Liver (tissue), 9 donors: ENCODE data around the gene SHOC1. TPM values are rescaled to one million over a fixed set of nuclear protein-coding genes. Genes with fewer than 3 reads are reported as not detected.
"Not testable (repeated sequence)": the region's sequence is repeated elsewhere in the genome, so short reads cannot be mapped to it uniquely, and the experiment has no call there.

Experiments used
- DNase-seq: peaks from one replicate; pipeline ENCODE4 v3.0.0-alpha.2; 2017; ENCODE audit warnings: low spot score
- H3K27ac ChIP-seq, 2 donors: one replicate each; pipeline ENCODE4 v1.7.0; 2013; ENCODE audit warnings: inconsistent platforms in 2 of 2, low read length in 2 of 2, control low read depth in 1 of 2, low read depth in 1 of 2, mild to moderate bottlenecking in 1 of 2
- H3K27me3 ChIP-seq, 4 donors: one replicate each; pipeline versions ENCODE4 v1.6.1 to v1.7.0; 2013; ENCODE audit warnings: low read length in 3 of 4, inconsistent platforms in 1 of 4, mild to moderate bottlenecking in 1 of 4, moderate library complexity in 1 of 4; ENCODE audit not compliant: control insufficient read depth in 4 of 4, insufficient read depth in 4 of 4
- H3K36me3 ChIP-seq, 4 donors: one replicate each; pipeline versions ENCODE4 v1.6.1 to v1.7.0; 2013; ENCODE audit warnings: low read length in 3 of 4, mild to moderate bottlenecking in 3 of 4, low read depth in 1 of 4, moderate library complexity in 1 of 4; ENCODE audit not compliant: control insufficient read depth in 4 of 4, insufficient read depth in 3 of 4
- H3K4me1 ChIP-seq, 4 donors: one replicate each; pipeline versions ENCODE4 v1.6.1 to v1.7.0; 2013; ENCODE audit warnings: low read length in 3 of 4, mild to moderate bottlenecking in 3 of 4, moderate library complexity in 1 of 4; ENCODE audit not compliant: control insufficient read depth in 4 of 4, insufficient read depth in 4 of 4
- H3K4me3 ChIP-seq, 3 donors: one replicate each; pipeline versions ENCODE4 v1.6.1 to v1.7.0; 2013; ENCODE audit warnings: low read length in 3 of 3, control low read depth in 1 of 3, low read depth in 1 of 3, mild to moderate bottlenecking in 1 of 3
- H3K9ac ChIP-seq, 2 donors: one replicate each; pipeline ENCODE4 v1.7.0; 2013; ENCODE audit warnings: low read length in 2 of 2, mild to moderate bottlenecking in 2 of 2, moderate library complexity in 2 of 2, control low read depth in 1 of 2, low read depth in 1 of 2
- H3K9me3 ChIP-seq, 4 donors: one replicate each; pipeline versions ENCODE4 v1.6.1 to v1.7.0; 2013; ENCODE audit warnings: low read length in 3 of 4; ENCODE audit not compliant: control insufficient read depth in 4 of 4
- FOXA1 ChIP-seq: IDR thresholded peaks from 2 replicates; pipeline ENCODE4 v1.6.1; 2016; ENCODE audit warnings: antibody characterized with exemption
- GABPA ChIP-seq, 2 donors: IDR thresholded peaks in 1 of 2; conservative IDR thresholded peaks in 1 of 2; 2 replicates each; pipeline ENCODE4 v1.6.1; 2016; ENCODE audit warnings: antibody characterized with exemption in 2 of 2, mild to moderate bottlenecking in 1 of 2, moderate library complexity in 1 of 2
- HNF4A ChIP-seq, 2 donors: conservative IDR thresholded peaks; 2 replicates each; pipeline ENCODE4 v1.6.1; 2016; ENCODE audit warnings: antibody characterized with exemption in 2 of 2, mild to moderate bottlenecking in 2 of 2
- HNF4G ChIP-seq: IDR thresholded peaks from 2 replicates; pipeline ENCODE4 v1.6.1; 2016; ENCODE audit warnings: antibody characterized with exemption
- JUND ChIP-seq, 2 donors: IDR thresholded peaks; 2 replicates each; pipeline ENCODE4 v1.6.1; 2016; ENCODE audit warnings: antibody characterized with exemption in 2 of 2
- NR2F2 ChIP-seq: IDR thresholded peaks from 2 replicates; pipeline ENCODE4 v1.6.1; 2016; ENCODE audit warnings: antibody characterized with exemption
- RXRA ChIP-seq, 2 donors: IDR thresholded peaks; 2 replicates each; pipeline ENCODE4 v1.6.1; 2017 to 2018; ENCODE audit warnings: antibody characterized with exemption in 2 of 2, mild to moderate bottlenecking in 1 of 2
- SP1 ChIP-seq: IDR thresholded peaks from 2 replicates; pipeline ENCODE4 v1.6.1; 2018; ENCODE audit warnings: antibody characterized with exemption, mild to moderate bottlenecking
- WGBS: extraction: QIAGEN DNeasy Blood & Tissue Kit; methylation state at CpG from one replicate; pipeline ENCODE4 v1.1.7; 2013; 5-methylcytosine and 5-hydroxymethylcytosine counted together
- polyA plus RNA-seq, 2 donors: library from polyadenylated mRNA; stranded (reverse) in 1 of 2; unstranded in 1 of 2; fragments of 200-250 nt in 1 of 2; fragments of >200 nt in 1 of 2; fragmentation: Nextera tagmentation in 1 of 2; extraction: Ambion mirVana in 1 of 2; gene quantifications; one replicate each; pipeline versions ENCODE4 v1.2.1 to v1.2.3, GENCODE V29; 2013 to 2015
- total RNA-seq, 2 donors: library from RNA; depleted of rRNA; stranded (reverse); fragments of >200 nt; gene quantifications; one replicate each; pipeline ENCODE4 v1.2.3, GENCODE V29; 2014
- TF ChIP-seq, protein P1 (sequence below): IDR thresholded peaks from 2 replicates; pipeline ENCODE4 v1.6.1; 2016; ENCODE audit warnings: antibody characterized with exemption, mild to moderate bottlenecking
- TF ChIP-seq, protein P2 (sequence below): fragments of 150-350 bp; IDR thresholded peaks from 2 replicates; pipeline ENCODE4 v1.5.1; 2017; ENCODE audit warnings: improper control_type of control experiment, low read depth, low read length; ENCODE audit not compliant: missing input control
- donor health status: healthy.
- donor health status: healthy.
- donor health status: healthy.
- donor health status: healthy.
- donor health status: healthy.

Gene SHOC1
- total and polyA plus RNA-seq, 4 donors = 0.13 TPM; not detected in 3

DNA sequence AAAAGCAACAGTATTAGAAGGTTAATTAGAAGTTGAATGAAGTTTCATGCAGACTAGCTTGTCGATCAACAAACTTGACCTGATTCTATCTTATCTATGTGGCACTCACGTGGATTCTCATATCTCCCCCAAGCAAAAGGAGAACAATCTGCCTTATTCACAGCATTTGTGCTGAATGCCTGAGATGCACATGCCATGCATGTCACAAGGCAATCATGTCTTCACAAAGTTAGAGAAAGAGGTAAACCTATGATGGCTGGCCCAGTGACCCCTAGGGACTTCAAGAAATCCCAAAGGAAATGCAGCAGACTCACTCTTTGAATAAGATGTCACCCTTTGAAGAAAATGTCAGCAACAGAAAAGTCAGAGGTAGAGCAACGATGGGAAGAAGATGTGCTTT lies 17.6 kb upstream of the SHOC1 start:
- Histone ChIP-seq H3K36me3 (no peaks in the 10 kb centered on the region), H3K4me3 (no peak overlapping the region), H3K9ac (no peak overlapping the region), H3K9me3 (no peaks in the 10 kb centered on the region), H3K27ac (no peak overlapping the region), H3K27me3 (no peaks in the 10 kb centered on the region), H3K4me1 (no peaks in the 10 kb centered on the region)
- no peak for DNase-seq
- no peak for TF ChIP-seq SP1
- no peak for TF ChIP-seq NR2F2
- no peak for TF ChIP-seq JUND (IDR thresholded peaks at IDR 0.05)
- TF ChIP-seq HNF4A (conservative IDR thresholded peaks at IDR 0.05) = no peak
- no peak for TF ChIP-seq RXRA (IDR thresholded peaks at IDR 0.05)
- TF ChIP-seq FOXA1 = no peak
- TF ChIP-seq, protein P1, sequence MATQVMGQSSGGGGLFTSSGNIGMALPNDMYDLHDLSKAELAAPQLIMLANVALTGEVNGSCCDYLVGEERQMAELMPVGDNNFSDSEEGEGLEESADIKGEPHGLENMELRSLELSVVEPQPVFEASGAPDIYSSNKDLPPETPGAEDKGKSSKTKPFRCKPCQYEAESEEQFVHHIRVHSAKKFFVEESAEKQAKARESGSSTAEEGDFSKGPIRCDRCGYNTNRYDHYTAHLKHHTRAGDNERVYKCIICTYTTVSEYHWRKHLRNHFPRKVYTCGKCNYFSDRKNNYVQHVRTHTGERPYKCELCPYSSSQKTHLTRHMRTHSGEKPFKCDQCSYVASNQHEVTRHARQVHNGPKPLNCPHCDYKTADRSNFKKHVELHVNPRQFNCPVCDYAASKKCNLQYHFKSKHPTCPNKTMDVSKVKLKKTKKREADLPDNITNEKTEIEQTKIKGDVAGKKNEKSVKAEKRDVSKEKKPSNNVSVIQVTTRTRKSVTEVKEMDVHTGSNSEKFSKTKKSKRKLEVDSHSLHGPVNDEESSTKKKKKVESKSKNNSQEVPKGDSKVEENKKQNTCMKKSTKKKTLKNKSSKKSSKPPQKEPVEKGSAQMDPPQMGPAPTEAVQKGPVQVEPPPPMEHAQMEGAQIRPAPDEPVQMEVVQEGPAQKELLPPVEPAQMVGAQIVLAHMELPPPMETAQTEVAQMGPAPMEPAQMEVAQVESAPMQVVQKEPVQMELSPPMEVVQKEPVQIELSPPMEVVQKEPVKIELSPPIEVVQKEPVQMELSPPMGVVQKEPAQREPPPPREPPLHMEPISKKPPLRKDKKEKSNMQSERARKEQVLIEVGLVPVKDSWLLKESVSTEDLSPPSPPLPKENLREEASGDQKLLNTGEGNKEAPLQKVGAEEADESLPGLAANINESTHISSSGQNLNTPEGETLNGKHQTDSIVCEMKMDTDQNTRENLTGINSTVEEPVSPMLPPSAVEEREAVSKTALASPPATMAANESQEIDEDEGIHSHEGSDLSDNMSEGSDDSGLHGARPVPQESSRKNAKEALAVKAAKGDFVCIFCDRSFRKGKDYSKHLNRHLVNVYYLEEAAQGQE = no peak
- TF ChIP-seq HNF4G = no peak
- TF ChIP-seq, protein P2, sequence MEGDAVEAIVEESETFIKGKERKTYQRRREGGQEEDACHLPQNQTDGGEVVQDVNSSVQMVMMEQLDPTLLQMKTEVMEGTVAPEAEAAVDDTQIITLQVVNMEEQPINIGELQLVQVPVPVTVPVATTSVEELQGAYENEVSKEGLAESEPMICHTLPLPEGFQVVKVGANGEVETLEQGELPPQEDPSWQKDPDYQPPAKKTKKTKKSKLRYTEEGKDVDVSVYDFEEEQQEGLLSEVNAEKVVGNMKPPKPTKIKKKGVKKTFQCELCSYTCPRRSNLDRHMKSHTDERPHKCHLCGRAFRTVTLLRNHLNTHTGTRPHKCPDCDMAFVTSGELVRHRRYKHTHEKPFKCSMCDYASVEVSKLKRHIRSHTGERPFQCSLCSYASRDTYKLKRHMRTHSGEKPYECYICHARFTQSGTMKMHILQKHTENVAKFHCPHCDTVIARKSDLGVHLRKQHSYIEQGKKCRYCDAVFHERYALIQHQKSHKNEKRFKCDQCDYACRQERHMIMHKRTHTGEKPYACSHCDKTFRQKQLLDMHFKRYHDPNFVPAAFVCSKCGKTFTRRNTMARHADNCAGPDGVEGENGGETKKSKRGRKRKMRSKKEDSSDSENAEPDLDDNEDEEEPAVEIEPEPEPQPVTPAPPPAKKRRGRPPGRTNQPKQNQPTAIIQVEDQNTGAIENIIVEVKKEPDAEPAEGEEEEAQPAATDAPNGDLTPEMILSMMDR = no peak
- TF ChIP-seq GABPA (IDR thresholded peaks at IDR 0.05 in 1 of 2, conservative IDR thresholded peaks at IDR 0.05 in 1 of 2) = no peak
- 85% methylated on average over 3 of the region's 3 CpGs for WGBS

DNA sequence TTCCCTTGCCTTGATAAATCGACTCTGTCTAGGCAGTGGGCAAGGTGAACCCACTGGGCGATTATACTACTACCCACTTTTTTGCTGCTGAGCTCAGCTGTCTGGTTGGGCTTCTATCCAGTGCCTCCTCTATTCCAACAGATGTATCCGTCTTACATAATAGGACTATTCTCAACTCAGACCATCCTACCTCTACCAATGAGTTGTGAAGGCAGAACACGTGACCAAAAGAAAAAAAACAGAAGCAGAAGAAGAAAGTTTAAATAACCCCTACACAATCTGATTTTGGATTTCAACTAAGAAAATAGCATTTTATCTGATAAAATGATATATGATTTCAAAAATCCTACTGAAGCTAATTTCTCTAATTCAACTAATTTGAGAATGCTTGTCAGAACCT lies 16.2 kb upstream of the SHOC1 start:
- TF ChIP-seq JUND (IDR thresholded peaks at IDR 0.05) = no peak
- H3K27me3 ChIP-seq = no peaks in the 10 kb centered on the region
- no peak overlapping the region for H3K4me3 ChIP-seq
- H3K4me1 ChIP-seq = no peaks in the 10 kb centered on the region
- 95% methylated on average over 4 of the region's 4 CpGs for WGBS
- H3K9ac ChIP-seq = no peak overlapping the region
- H3K27ac ChIP-seq = no peak overlapping the region
- H3K36me3 ChIP-seq = no peaks in the 10 kb centered on the region
- no peak for DNase-seq
- H3K9me3 ChIP-seq = no peaks in the 10 kb centered on the region

DNA sequence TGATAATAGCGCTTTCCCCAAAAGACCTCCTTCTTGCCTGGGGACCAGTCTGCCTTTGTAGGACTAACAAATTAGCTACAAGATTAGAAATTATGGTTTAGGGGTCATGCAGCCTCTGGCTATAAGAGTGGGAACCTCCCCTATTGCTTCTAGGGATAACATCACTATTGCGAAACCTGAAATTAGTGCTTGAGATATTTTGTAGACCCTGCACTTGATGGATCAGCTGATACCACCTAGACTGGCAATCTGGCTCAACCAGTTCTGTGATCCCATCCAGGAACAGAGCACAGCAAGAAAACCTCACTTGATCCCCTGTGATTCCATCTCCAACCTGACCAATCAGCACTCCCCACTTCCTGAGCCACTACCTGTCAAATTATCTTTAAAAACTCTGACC lies 15.7 kb upstream of the SHOC1 start:
- DNase-seq, H3K4me3 ChIP-seq, H3K27me3 ChIP-seq, H3K36me3 ChIP-seq, H3K27ac ChIP-seq, H3K9me3 ChIP-seq, H3K9ac ChIP-seq, H3K4me1 ChIP-seq: not testable (repeated sequence)
- 99% methylated on average over 2 of the region's 2 CpGs for WGBS
